K562 (cell line): ENCODE results near the gene CD48. TPM values are rescaled to one million over a fixed set of nuclear protein-coding genes. Genes with fewer than 3 reads are reported as not detected.

Source experiments
- ATAC-seq: fragments of 200-7000 bp; cut with Tn5 transposase; 3 replicates; pipeline ENCODE4 v1.9.1; 2020; ENCODE audit warnings: moderate library complexity
- BruUV-seq: library from RNA; stranded (reverse); fragments of 400-500 nt; replicated peaks from 2 replicates; lab custom pipeline; 2021; lab: Mats Ljungman, UMichigan
- CTCF ChIA-PET: fragments of 300-600 bp; formaldehyde crosslinking; extraction: SDS; loops from one replicate; lab custom pipeline; 2021; ENCODE audit warnings: low intra/inter-chr PET ratio; lab: Yijun Ruan, JAX
- POLR2A ChIA-PET: fragments of 300-600, 350-650 bp; sonication (Branson Sonifier 250); formaldehyde crosslinking; extraction: SDS; loops from one replicate; lab custom pipeline; 2021; ENCODE audit warnings: antibody characterized with exemption, inconsistent platforms; lab: Yijun Ruan, JAX
- DNase-seq, 4 experiments: peaks; one replicate each; pipeline versions ENCODE4 v3.0.0 to v3.0.0-alpha.2; 2011 to 2018; ENCODE audit warnings: low spot score in 3 of 4, mixed read lengths in 3 of 4; ENCODE audit errors: extremely low read depth in 1 of 4
- FAIRE-seq: peaks from 2 replicates; lab custom pipeline; 2011; peaks lifted over from hg19 to GRCh38; lab: Jason Lieb, UNC
- H2AFZ ChIP-seq: 2 replicates; pipeline ENCODE4 v1.6.0; 2011; ENCODE audit warnings: low read depth, low read length, control low read depth, inconsistent platforms
- H3K27ac ChIP-seq: fragments of 200-600 bp; 3 replicates; pipeline ENCODE4 v1.8.0; 2011; ENCODE audit warnings: low read depth, mild to moderate bottlenecking, control low read depth, inconsistent platforms, low read length, moderate library complexity, mixed read lengths; ENCODE audit errors: extremely low read depth
- H3K27me3 ChIP-seq, 2 experiments: fragments of 300-600 bp in 1 of 2; 2 replicates in 1 of 2; 3 replicates in 1 of 2; pipeline versions ENCODE4 v1.6.0 to v1.8.0; 2011; ENCODE audit warnings: inconsistent platforms in 2 of 2, low read length in 2 of 2, mild to moderate bottlenecking in 1 of 2, mixed read lengths in 1 of 2, moderate library complexity in 1 of 2; ENCODE audit not compliant: control insufficient read depth in 2 of 2, insufficient read depth in 2 of 2
- H3K36me3 ChIP-seq: fragments of 300-600 bp; 3 replicates; pipeline ENCODE4 v1.8.0; 2011; ENCODE audit warnings: mild to moderate bottlenecking, low read length, inconsistent platforms; ENCODE audit not compliant: control insufficient read depth, insufficient read depth
- H3K4me1 ChIP-seq, 2 experiments: fragments of 200-600 bp in 1 of 2; replicated peaks in 1 of 2; 2 replicates in 1 of 2; 3 replicates in 1 of 2; pipeline versions ENCODE4 v1.5.1 to v1.8.0; 2011; ENCODE audit warnings: inconsistent platforms in 2 of 2, low read length in 2 of 2, mild to moderate bottlenecking in 1 of 2, mixed read lengths in 1 of 2, moderate library complexity in 1 of 2; ENCODE audit not compliant: control insufficient read depth in 2 of 2, insufficient read depth in 2 of 2
- H3K4me2 ChIP-seq: 2 replicates; pipeline ENCODE4 v1.6.1; 2011; ENCODE audit warnings: low read length, control low read depth, inconsistent platforms, mixed read lengths; ENCODE audit not compliant: insufficient read depth
- H3K4me3 ChIP-seq: fragments of 200-600 bp; sonication (generic), shearing (Covaris generic); 2 replicates; pipeline ENCODE4 v1.5.1; 2016; ENCODE audit warnings: control low read depth, inconsistent platforms
- H3K79me2 ChIP-seq: fragments of 200-600 bp; 3 replicates; pipeline ENCODE4 v1.8.0; 2011; ENCODE audit warnings: low read length, inconsistent platforms; ENCODE audit not compliant: control insufficient read depth, insufficient read depth
- H3K9ac ChIP-seq, 2 experiments: 2 replicates each; pipeline versions ENCODE4 v1.6.0 to v1.6.1; 2011; ENCODE audit warnings: low read depth in 2 of 2, low read length in 2 of 2, control low read depth in 1 of 2, inconsistent platforms in 1 of 2, mild to moderate bottlenecking in 1 of 2, mixed read lengths in 1 of 2; ENCODE audit not compliant: insufficient read depth in 1 of 2
- H3K9me1 ChIP-seq: one replicate; pipeline ENCODE4 v1.6.0; 2011; ENCODE audit warnings: inconsistent platforms, mild to moderate bottlenecking, low read length, moderate library complexity; ENCODE audit not compliant: control insufficient read depth, insufficient read depth
- H3K9me3 ChIP-seq: replicated peaks from 2 replicates; pipeline ENCODE4 v1.5.1; 2011; ENCODE audit warnings: low read depth, low read length, inconsistent platforms; ENCODE audit not compliant: control insufficient read depth, insufficient read depth
- H4K20me1 ChIP-seq: replicated peaks from 2 replicates; pipeline ENCODE4 v1.6.1; 2011; ENCODE audit warnings: low read length, inconsistent platforms, mixed read lengths; ENCODE audit not compliant: control insufficient read depth, insufficient read depth
- CBFA2T3 ChIP-seq: fragments of 450-650 bp; IDR thresholded peaks from 2 replicates; pipeline ENCODE4 v1.6.1; 2017
- CHCHD3 ChIP-seq: fragments of 250-450 bp; sonication (Bioruptor Pico); IDR thresholded peaks from 2 replicates; pipeline ENCODE4 v2.1.2; 2022; ENCODE audit warnings: mild to moderate bottlenecking
- CTBP1 ChIP-seq: fragments of 450-650 bp; IDR thresholded peaks from 2 replicates; pipeline ENCODE4 v1.6.1; 2016; ENCODE audit warnings: borderline replicate concordance
- CTCF ChIP-seq, 3 experiments: IDR thresholded peaks in 2 of 3; conservative IDR thresholded peaks in 1 of 3; 2 replicates each; pipeline ENCODE4 v1.5.1; 2011 to 2012; ENCODE audit warnings: low read length in 3 of 3, mild to moderate bottlenecking in 3 of 3, control low read depth in 2 of 3, improper control_type of control experiment in 1 of 3, inconsistent platforms in 1 of 3, low read depth in 1 of 3, mixed read lengths in 1 of 3, moderate library complexity in 1 of 3; ENCODE audit not compliant: insufficient read depth in 2 of 3
- NFE2 ChIP-seq: IDR thresholded peaks from 2 replicates; pipeline ENCODE4 v1.6.1; 2014; ENCODE audit warnings: antibody characterized with exemption, low read depth
- RAD21 ChIP-seq, 2 experiments: fragments of 250-450 bp in 1 of 2; fragments of 450-650 bp in 1 of 2; sonication (Bioruptor Pico) in 1 of 2; formaldehyde crosslinking in 1 of 2; IDR thresholded peaks in 1 of 2; conservative IDR thresholded peaks in 1 of 2; 2 replicates each; pipeline versions ENCODE4 v1.4.0 to v1.8.0; 2020 to 2022; ENCODE audit warnings: mild to moderate bottlenecking in 2 of 2, moderate library complexity in 1 of 2
- RNF2 ChIP-seq: sonication (generic); IDR thresholded peaks from 2 replicates; pipeline ENCODE4 v1.6.1; 2016
- SMARCA4 ChIP-seq: fragments of 450-650 bp; IDR thresholded peaks from 2 replicates; pipeline ENCODE4 v1.6.1; 2016
- SOX6 ChIP-seq: fragments of 450-650 bp; IDR thresholded peaks from 2 replicates; pipeline ENCODE4 v1.6.1; 2014; ENCODE audit warnings: mild to moderate bottlenecking
- SRSF7 ChIP-seq: fragments of 200-400 bp; formaldehyde crosslinking; optimal IDR thresholded peaks from 2 replicates; pipeline ENCODE3; 2017; ENCODE audit warnings: mild to moderate bottlenecking, low read depth, low read length
- TSC22D4 ChIP-seq: fragments of 450-650 bp; IDR thresholded peaks from 2 replicates; pipeline ENCODE4 v1.6.1; 2016; ENCODE audit warnings: missing genetic modification characterization, missing biosample characterization, control low read depth
- ZKSCAN8 ChIP-seq: fragments of 200-800 bp; sonication (Bioruptor generic); IDR thresholded peaks from 2 replicates; pipeline ENCODE4 v1.6.1; 2016; ENCODE audit warnings: missing genetic modification characterization, missing compliant biosample characterization
- ZNF133 ChIP-seq: fragments of 250-450 bp; sonication (Bioruptor Pico); IDR thresholded peaks from 2 replicates; pipeline ENCODE4 v1.4.0; 2020; ENCODE audit warnings: mild to moderate bottlenecking
- ZNF239 ChIP-seq: fragments of 250-450 bp; sonication (Bioruptor Pico); IDR thresholded peaks from 2 replicates; pipeline ENCODE4 v1.4.0; 2020; ENCODE audit warnings: mild to moderate bottlenecking
- ZNF764 ChIP-seq: fragments of 250-450 bp; sonication (Bioruptor Pico); IDR thresholded peaks from 2 replicates; pipeline ENCODE4 v1.4.0; 2020; ENCODE audit warnings: low read depth, mild to moderate bottlenecking, moderate library complexity
- WGBS: fragments of 100-300 bp; shearing (Covaris generic); methylation state at CpG from one replicate; pipeline ENCODE4 v1.1.6; 2016; ENCODE audit warnings: low coverage, mixed read lengths; ENCODE audit not compliant: insufficient coverage; ENCODE audit errors: missing lambda C conversion rate; 5-methylcytosine and 5-hydroxymethylcytosine counted together
- in situ Hi-C: fragments of 300-500 bp; cut with MboI; formaldehyde crosslinking; loops from 4 replicates; pipeline ENCODE4 v1.15.0; 2018; ENCODE audit warnings: inconsistent platforms, mixed read lengths
- intact Hi-C: fragments of 100-400 bp; cut with micrococcal nuclease; formaldehyde crosslinking; loops from 2 replicates; pipeline ENCODE4 v1.14.2; 2022
- polyA plus RNA-seq, 8 experiments: library from polyadenylated mRNA; depleted of rRNA in 4 of 8; stranded (reverse) in 5 of 8; unstranded in 3 of 8; fragments of >200 nt; fragmentation: Nextera tagmentation in 2 of 8; fragmentation: Illumina TruSeq in 1 of 8; extraction: Ambion mirVana in 2 of 8; extraction: Trizol in 1 of 8; gene quantifications; 2 replicates each; pipeline versions ENCODE4 v1.2.1 to v1.2.3, GENCODE V29; 2011 to 2014; ENCODE audit warnings: inconsistent platforms in 1 of 8, missing spikeins in 1 of 8
- total RNA-seq, 7 experiments: library from RNA; depleted of rRNA in 6 of 7; stranded (reverse); fragments of >200 nt in 6 of 7; fragmentation: Illumina TruSeq in 2 of 7; extraction: Trizol in 2 of 7; gene quantifications; 2 replicates each; pipeline versions ENCODE4 v1.2.1 to v1.2.3, GENCODE V29; 2011 to 2021; ENCODE audit warnings: low replicate concordance in 1 of 7

CD48 gene
- total and polyA plus RNA-seq, 9 of the 15 experiments (the other 6 are each of a cell fraction or from before 2014, with no cell fraction given), result 0.10 to 0.42 (median 0.29) TPM; not detected in 3

GRCh38 chr1:160748878-160749269 lies 37.3 kb upstream of the CD48 start:
- no peaks in the 10 kb centered on the region for H3K9me1 ChIP-seq
- DNase-seq (no peak), FAIRE-seq (no peak), ATAC-seq (no peak)
- peaks cover 10 to 16% of the 10 kb centered on the region in 2 experiments; a peak in 3 of 5 replicates for H3K27me3 ChIP-seq
- no peaks in the 10 kb centered on the region for H3K79me2 ChIP-seq
- intact Hi-C loops, result no loop called here
- no peaks in the 10 kb centered on the region for H3K9me3 ChIP-seq
- H3K4me1 ChIP-seq, result no peaks in the 10 kb centered on the region
- H3K9ac ChIP-seq, result no peak overlapping the region
- no peak overlapping the region for H3K4me3 ChIP-seq
- BruUV-seq, result no TSS peak
- ChIA-PET POLR2A (interaction anchor here (1.0 kb wide), 1 partner anchor 23 kb away, joined by 3 read pairs; no protein-coding TSS in a partner anchor), CTCF (no interaction called here)
- in situ Hi-C loops, result no loop called here
- 4% methylated on average over 1 of the region's 1 CpG for WGBS
- no peaks in the 10 kb centered on the region for H3K36me3 ChIP-seq
- no peak for TF ChIP-seq TSC22D4
- no peak overlapping the region for H3K27ac ChIP-seq
- H2AFZ ChIP-seq, result no peak overlapping the region
- H3K4me2 ChIP-seq, result no peak overlapping the region
- no peaks in the 10 kb centered on the region for H4K20me1 ChIP-seq

- intact Hi-C loops (no loop called here), in situ Hi-C loops (no loop called here)
- DNase-seq, result peak; percentile 27 to 33 (median 30)
- Histone ChIP-seq H3K9me1 (no peaks in the 10 kb centered on the region), H3K9me3 (no peaks in the 10 kb centered on the region), H3K27me3 (peaks cover 7 to 16% of the 10 kb centered on the region in 2 experiments; a peak in 4 of 5 replicates), H3K4me3 (no peak overlapping the region), H2AFZ (no peak overlapping the region), H3K36me3 (no peaks in the 10 kb centered on the region), H4K20me1 (no peaks in the 10 kb centered on the region), H3K4me1 (no peaks in the 10 kb centered on the region; a peak in 1 of 5 replicates), H3K79me2 (no peaks in the 10 kb centered on the region), H3K4me2 (no peak overlapping the region), H3K27ac (no peak overlapping the region), H3K9ac (no peak overlapping the region)
- ChIA-PET CTCF (no interaction called here), POLR2A (interaction anchor here (0.7 to 1.0 kb wide), 2 partner anchors 22 to 303 kb away, joined by 3 read pairs; no protein-coding TSS in a partner anchor)
- WGBS, result 3% methylated on average over 10 of the region's 10 CpGs
- ATAC-seq, result peak; percentile 73
- peak; percentile 77 for FAIRE-seq
- no TSS peak for BruUV-seq
- TF ChIP-seq NFE2, result peak; percentile 40; the same call in 1 of the 2 replicates
- TF ChIP-seq CBFA2T3, result no peak
- no peak for TF ChIP-seq CHCHD3 (CRISPR knock-in tag)
- no peak for TF ChIP-seq ZNF133 (CRISPR knock-in tag)
- TF ChIP-seq CTCF (IDR thresholded peaks at IDR 0.05 in 2 of 3, conservative IDR thresholded peaks at IDR 0.05 in 1 of 3; ENCODE audit: insufficient read depth in 2 of 3, low read depth in 1 of 3, low read length in 3 of 3), result peak; percentile 43 to 60 (median 51)
- TF ChIP-seq ZNF239 (CRISPR knock-in tag), result no peak
- peak in 1 of 2 experiments; percentile 39; a peak in 3 of 4 replicates for TF ChIP-seq RAD21 (CRISPR knock-in tag; conservative IDR thresholded peaks at IDR 0.05 in 1 of 2, IDR thresholded peaks at IDR 0.05 in 1 of 2)
- no peak for TF ChIP-seq ZNF764
- no peak for TF ChIP-seq ZKSCAN8
- TF ChIP-seq CTBP1, result peak; percentile 40; the same call in 1 of the 2 replicates
- TF ChIP-seq SMARCA4, result no peak
- no peak for TF ChIP-seq SOX6
- no peak for TF ChIP-seq SRSF7
- no peak for TF ChIP-seq RNF2
These were observed 36.7 kb upstream of the CD48 start for GRCh38 chr1:160748181-160748877.
